AG09309 (cell line): ENCODE results near the gene IFT57.
"Not testable (repeated sequence)": the region's sequence is repeated elsewhere in the genome, so short reads cannot be mapped to it uniquely, and the experiment has no call there.

Experiments
- DNase-seq: peaks from one replicate; pipeline ENCODE4 v3.0.0-alpha.2; 2010; ENCODE audit warnings: low read depth
- H3K4me3 ChIP-seq: 2 replicates; pipeline ENCODE4 v1.5.1; 2011; ENCODE audit warnings: mild to moderate bottlenecking, low read depth, low read length, moderate library complexity; ENCODE audit not compliant: control insufficient read depth
- TF ChIP-seq, protein P1 (sequence below): IDR thresholded peaks from 2 replicates; pipeline ENCODE4 v1.5.1; 2011; ENCODE audit warnings: mild to moderate bottlenecking, low read depth, low read length, inconsistent platforms; ENCODE audit not compliant: insufficient read depth, control insufficient read depth; ENCODE audit errors: missing control alignments

The IFT57 gene

GRCh38 chr3:108158251-108158650 is 64.0 kb downstream of the IFT57 start:
- DNase-seq: no peak
- TF ChIP-seq, protein P1, sequence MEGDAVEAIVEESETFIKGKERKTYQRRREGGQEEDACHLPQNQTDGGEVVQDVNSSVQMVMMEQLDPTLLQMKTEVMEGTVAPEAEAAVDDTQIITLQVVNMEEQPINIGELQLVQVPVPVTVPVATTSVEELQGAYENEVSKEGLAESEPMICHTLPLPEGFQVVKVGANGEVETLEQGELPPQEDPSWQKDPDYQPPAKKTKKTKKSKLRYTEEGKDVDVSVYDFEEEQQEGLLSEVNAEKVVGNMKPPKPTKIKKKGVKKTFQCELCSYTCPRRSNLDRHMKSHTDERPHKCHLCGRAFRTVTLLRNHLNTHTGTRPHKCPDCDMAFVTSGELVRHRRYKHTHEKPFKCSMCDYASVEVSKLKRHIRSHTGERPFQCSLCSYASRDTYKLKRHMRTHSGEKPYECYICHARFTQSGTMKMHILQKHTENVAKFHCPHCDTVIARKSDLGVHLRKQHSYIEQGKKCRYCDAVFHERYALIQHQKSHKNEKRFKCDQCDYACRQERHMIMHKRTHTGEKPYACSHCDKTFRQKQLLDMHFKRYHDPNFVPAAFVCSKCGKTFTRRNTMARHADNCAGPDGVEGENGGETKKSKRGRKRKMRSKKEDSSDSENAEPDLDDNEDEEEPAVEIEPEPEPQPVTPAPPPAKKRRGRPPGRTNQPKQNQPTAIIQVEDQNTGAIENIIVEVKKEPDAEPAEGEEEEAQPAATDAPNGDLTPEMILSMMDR: no peak
- H3K4me3 ChIP-seq: no peak overlapping the region

DNA sequence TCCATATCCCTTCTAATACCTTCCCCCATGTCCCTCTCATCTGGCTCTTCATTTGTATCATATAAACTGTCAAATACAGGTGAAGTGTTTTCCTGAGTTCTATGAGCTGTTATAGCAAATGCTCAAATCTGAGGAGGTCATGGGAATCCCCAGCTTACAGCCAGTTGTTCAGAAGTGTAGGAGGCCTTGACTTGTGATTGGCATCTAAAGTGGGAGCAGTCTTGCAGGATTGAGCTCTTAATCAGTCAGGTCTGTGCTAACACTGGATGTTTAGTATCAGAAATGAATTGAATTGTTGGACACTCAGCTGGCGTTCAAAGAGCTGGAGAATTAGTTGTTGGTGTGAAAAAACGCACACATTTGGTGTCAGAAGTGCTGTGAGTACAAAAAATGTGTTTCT is 65.0 kb downstream of the IFT57 start:
- no peak for DNase-seq
- TF ChIP-seq, protein P1: no peak
- H3K4me3 ChIP-seq: no peak overlapping the region

- TF ChIP-seq, protein P1: no peak
- H3K4me3 ChIP-seq: no peak overlapping the region
- DNase-seq: no peak
Observed at GRCh38 chr3:108156312-108156853, 65.8 kb downstream of the IFT57 start.

DNA sequence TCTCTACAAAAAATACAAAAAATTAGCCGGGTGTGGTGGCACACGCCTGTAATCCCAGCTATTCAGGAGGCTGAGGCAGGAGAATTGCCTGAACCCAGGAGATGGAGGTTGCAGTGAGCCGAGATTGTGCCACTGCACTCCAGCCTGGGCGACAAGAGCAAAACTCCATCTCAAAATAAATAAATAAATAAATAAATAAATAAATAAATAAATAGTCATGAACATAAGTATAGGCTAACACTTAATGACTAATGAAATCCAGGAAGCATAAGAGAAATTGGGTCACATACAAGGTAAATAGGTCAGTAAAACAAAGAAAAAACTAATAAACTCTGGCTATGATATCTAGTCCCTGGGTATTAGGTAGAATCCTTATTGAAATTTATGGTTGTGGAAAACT is 66.6 kb downstream of the IFT57 start:
- DNase-seq: not testable (repeated sequence)

DNA sequence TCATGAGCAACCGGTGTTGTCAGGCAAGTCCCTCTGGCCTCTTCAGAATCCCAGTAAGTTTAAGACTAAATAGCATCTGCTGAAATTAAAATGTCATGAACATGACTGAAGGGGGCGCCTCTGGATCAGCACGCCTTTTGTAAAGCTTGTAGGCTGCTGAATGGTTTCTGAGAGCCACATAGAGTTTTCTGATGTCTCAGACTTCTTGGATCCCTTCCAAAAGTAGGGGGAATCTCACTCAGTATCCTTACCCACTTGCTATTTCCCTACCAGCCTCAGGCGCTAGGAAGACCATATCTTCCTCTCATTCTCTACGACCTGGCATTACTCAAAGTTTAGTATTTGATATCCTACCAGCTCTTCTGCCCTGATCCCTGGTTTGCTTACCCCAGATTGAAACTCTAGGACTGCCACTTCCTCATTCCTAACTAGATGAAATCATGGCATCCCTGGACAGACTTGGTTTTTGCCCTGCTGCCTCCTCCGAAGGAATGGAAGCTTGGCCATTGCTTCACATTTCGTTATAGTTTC is 68.7 kb downstream of the IFT57 start:
- H3K4me3 ChIP-seq: no peak overlapping the region
- TF ChIP-seq, protein P1: peak; percentile 52
- no peak for DNase-seq

More for the DNA sequence above, 66.6 kb downstream of the IFT57 start:
- not testable (repeated sequence) for H3K4me3 ChIP-seq

GRCh38 chr3:108152274-108152673 is 70.0 kb downstream of the IFT57 start:
- H3K4me3 ChIP-seq: no peak overlapping the region
- TF ChIP-seq, protein P1: no peak
- no peak for DNase-seq

DNA sequence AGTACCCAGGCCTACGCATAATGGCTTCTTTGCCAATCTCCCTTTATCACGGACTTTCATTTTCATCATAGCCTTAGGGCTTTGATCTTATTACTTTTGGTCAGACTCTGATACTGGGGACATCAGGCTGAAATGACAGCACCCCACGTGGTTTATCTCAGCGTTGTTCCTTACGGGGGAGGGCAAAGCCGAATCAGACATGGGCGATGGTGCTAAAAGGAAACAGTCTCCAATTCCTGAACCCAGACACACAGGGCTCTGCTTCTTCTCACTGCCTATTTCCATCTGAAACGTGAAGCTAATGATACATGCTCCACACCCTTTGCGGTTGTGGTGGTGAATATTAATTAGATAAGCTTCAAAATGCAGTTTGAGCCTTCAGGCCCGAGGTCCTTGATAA is 72.0 kb downstream of the IFT57 start:
- TF ChIP-seq, protein P1: no peak
- no peak for DNase-seq
- H3K4me3 ChIP-seq: no peak overlapping the region
